Stimulated activated CD4-positive, alpha-beta T cell treated with anti-CD3 and anti-CD28 coated beads, TNF-alpha, amount 100 ng/mL, for 48 hours (primary cell): ENCODE results near the gene ZSWIM1.
"Not testable (repeated sequence)": the region's sequence is repeated elsewhere in the genome, so short reads cannot be mapped to it uniquely, and the experiment has no call there.

Experiments
- DNase-seq, 3 donors: peaks; one replicate each; pipeline ENCODE4 v3.0.0-alpha.2; 2020; ENCODE audit warnings: low read depth in 3 of 3

ZSWIM1 gene

GRCh38 chr20:45927071-45927878, 46.2 kb downstream of the ZSWIM1 start:
- DNase-seq, result no peak

GRCh38 chr20:45931680-45932079, 50.7 kb downstream of the ZSWIM1 start:
- not testable (repeated sequence) for DNase-seq

- peak in 2 of 3 donors; percentile 38 to 55 for DNase-seq
Observed at GRCh38 chr20:45933266-45934045, 52.4 kb downstream of the ZSWIM1 start.

- DNase-seq, result no peak
Observed at GRCh38 chr20:45934046-45934585, 53.1 kb downstream of the ZSWIM1 start.
